NCI-H2227 treated with DMSO at 0.1 percent for 48 hours (cell line): ENCODE results near the gene PIP.
"Not testable (repeated sequence)": the region's sequence is repeated elsewhere in the genome, so short reads cannot be mapped to it uniquely, and the experiment has no call there.

Experiments
- DNase-seq: peaks from one replicate; lab custom pipeline; 2025; lab: John Stamatoyannopoulos, UW

PIP gene

DNA sequence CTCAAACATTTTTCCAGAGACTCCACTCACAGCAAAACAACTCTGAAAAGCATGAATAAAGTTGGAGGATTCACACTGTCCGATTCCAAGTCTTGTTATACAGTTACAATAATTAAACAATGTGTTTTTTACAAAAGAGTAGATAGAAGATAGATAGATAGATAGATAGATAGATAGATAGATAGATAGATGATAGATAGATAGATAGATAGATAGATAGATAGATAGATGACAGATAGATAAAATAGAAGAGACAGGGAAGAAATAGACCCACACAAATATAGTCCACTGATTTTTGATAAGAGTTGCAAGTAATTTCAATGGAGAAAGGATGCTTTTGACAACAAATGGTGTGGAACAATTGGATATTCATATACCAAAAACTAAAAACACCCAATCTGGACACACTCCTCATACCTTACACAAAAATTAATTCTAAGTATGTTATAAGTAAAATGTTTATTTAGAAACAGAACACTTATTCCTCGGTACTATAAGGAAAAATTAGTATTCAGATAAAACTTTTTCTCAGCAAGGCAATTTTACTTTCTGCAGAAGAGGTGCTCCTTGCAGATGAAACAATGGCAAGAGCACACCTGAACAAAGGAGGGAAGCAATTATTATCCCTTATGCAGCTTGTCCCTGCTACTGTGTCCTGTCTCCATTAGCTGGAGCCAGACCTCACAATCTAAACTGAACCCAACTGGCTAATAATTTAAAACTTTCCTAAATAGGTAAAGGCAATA, 45.7 kb downstream of the PIP start:
- no peak for DNase-seq

GRCh38 chr7:143180771-143181170, 48.9 kb downstream of the PIP start:
- not testable (repeated sequence) for DNase-seq

DNA sequence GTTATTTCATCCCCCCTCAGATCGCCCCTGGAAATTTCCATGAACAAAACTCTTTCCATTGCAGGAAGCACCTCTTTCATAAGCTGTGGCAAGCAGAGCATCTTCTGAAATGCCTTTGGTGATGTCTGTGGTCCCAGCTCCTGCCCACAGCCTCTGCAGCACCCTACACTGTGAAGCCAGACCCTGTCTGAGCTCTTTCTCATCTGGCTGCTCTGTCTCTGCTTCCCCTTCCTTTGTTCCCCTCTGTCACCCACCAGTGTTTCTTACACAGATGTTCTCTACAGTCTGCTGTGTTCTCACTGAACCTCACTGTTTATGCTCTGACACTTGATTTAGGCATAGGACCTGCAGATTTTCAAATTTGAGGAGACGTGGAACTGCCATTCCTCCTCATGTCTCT, 49.5 kb downstream of the PIP start:
- DNase-seq = no peak

DNA sequence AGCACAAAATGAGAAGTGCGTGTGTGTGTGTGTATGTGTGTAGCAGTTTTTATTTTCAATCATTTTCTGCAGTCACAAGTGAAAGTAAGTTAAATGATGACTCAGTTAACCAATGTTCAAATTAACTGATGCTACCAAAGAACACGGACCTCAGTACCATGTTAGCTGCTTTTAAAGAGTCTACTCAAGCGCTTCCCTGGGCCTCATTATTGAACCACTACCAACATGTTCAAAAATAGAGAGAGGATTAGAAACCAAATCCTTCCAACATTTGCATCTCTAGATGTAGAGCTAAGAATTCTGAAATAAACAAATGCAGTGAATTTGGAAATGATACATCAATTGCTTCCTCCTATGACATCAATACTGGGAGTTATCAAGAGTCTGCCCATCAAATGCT, 51.1 kb downstream of the PIP start, which contains the start of gene TAS2R39:
Gene TAS2R39 (plus strand): TSS at position 396 of the 400 bp plus-strand sequence. CDS start 0 bp downstream, at position 396.
- DNase-seq = no peak

GRCh38 chr7:143185551-143185950, 53.7 kb downstream of the PIP start:
- DNase-seq = no peak

DNA sequence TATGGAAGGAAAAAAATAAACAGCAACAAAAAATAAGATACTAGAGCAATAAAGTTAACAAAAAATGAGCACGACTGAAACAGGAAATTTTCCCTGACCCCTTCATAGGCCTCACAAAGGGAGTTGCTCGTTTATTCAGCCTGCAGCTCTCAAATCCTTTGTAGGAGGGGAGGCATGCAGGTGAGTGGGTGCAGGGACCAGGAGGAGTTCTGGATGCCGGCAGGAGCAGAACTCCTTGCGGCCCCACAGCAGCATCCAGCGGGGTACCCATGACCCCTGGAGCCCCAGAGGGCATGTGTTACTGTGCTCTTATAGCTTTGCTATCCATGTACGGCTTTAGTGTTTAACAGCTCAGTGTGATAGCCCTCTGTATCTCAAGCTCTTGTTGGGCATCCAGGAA, 57.1 kb downstream of the PIP start:
- DNase-seq = no peak
